GM12878 (cell line): ENCODE measurements around the gene TULP1. TPM values are rescaled to one million over a fixed set of nuclear protein-coding genes. Genes with fewer than 3 reads are reported as not detected.

ENCODE experiments used
- ATAC-seq: fragments of 200-7000 bp; cut with Tn5 transposase; 3 replicates; pipeline ENCODE4 v1.9.1; 2020; ENCODE audit warnings: mild to moderate bottlenecking, moderate library complexity
- BruUV-seq: library from RNA; stranded (reverse); fragments of 400-500 nt; replicated peaks from 2 replicates; lab custom pipeline; 2021; lab: Mats Ljungman, UMichigan
- CTCF ChIA-PET: fragments of 300-600 bp; sonication (Branson Sonifier 250); formaldehyde crosslinking; extraction: SDS; loops from one replicate; lab custom pipeline; 2021; ENCODE audit warnings: inconsistent platforms; lab: Yijun Ruan, JAX
- POLR2A ChIA-PET: fragments of 350-600 bp; formaldehyde crosslinking; extraction: SDS; loops from one replicate; lab custom pipeline; 2021; ENCODE audit warnings: inconsistent platforms; lab: Charles Lee
- RAD21 ChIA-PET: fragments of 300-600 bp; sonication (Branson Sonifier 250); formaldehyde crosslinking; loops from one replicate; lab custom pipeline; 2023; ENCODE audit warnings: antibody characterized with exemption; ENCODE audit not compliant: unreplicated experiment; lab: Charles Lee
- SMC1A ChIA-PET: fragments of 300-600 bp; sonication (Branson Sonifier 250); formaldehyde crosslinking; loops from one replicate; lab custom pipeline; 2023; ENCODE audit not compliant: unreplicated experiment, uncharacterized antibody; lab: Charles Lee
- DNase-seq: peaks from one replicate; pipeline ENCODE4 v3.0.0-alpha.2; 2011; ENCODE audit warnings: low read depth, low spot score
- FAIRE-seq: peaks from 3 replicates; lab custom pipeline; 2011; peaks lifted over from hg19 to GRCh38; lab: Jason Lieb, UNC
- H2AFZ ChIP-seq: 2 replicates; pipeline ENCODE4 v1.6.0; 2011; ENCODE audit warnings: low read depth, low read length, control low read depth; ENCODE audit not compliant: control insufficient read depth
- H3K27ac ChIP-seq: 2 replicates; pipeline ENCODE4 v1.5.1; 2011; ENCODE audit warnings: control low read depth; ENCODE audit not compliant: control insufficient read depth, insufficient read depth
- H3K27me3 ChIP-seq, 2 experiments: replicated peaks in 1 of 2; 2 replicates each; pipeline versions ENCODE4 v1.6.0 to v1.6.1; 2011; ENCODE audit warnings: low read length in 1 of 2; ENCODE audit not compliant: control insufficient read depth in 2 of 2, insufficient read depth in 2 of 2
- H3K36me3 ChIP-seq, 2 experiments: 2 replicates each; pipeline ENCODE4 v1.5.1; 2011; ENCODE audit warnings: low read length in 1 of 2; ENCODE audit not compliant: control insufficient read depth in 2 of 2, insufficient read depth in 2 of 2
- H3K4me1 ChIP-seq: 2 replicates; pipeline ENCODE4 v1.6.1; 2011; ENCODE audit warnings: mild to moderate bottlenecking, low read length, moderate library complexity, mixed read lengths; ENCODE audit not compliant: control insufficient read depth, insufficient read depth
- H3K4me2 ChIP-seq: 2 replicates; pipeline ENCODE4 v1.6.0; 2011; ENCODE audit warnings: control low read depth; ENCODE audit not compliant: control insufficient read depth, insufficient read depth
- H3K4me3 ChIP-seq: fragments of 200-600 bp; sonication (generic); 2 replicates; pipeline ENCODE4 v1.5.1; 2016
- H3K79me2 ChIP-seq: 2 replicates; pipeline ENCODE4 v1.6.0; 2011; ENCODE audit warnings: low read length; ENCODE audit not compliant: control insufficient read depth, insufficient read depth
- H3K9ac ChIP-seq: 2 replicates; pipeline ENCODE4 v1.8.0; 2011; ENCODE audit warnings: low read length, control low read depth, mixed read lengths; ENCODE audit not compliant: control insufficient read depth, insufficient read depth
- H3K9me3 ChIP-seq: replicated peaks from 3 replicates; pipeline ENCODE4 v1.5.1; 2011; ENCODE audit warnings: mild to moderate bottlenecking, low read length; ENCODE audit not compliant: control insufficient read depth, insufficient read depth
- H4K20me1 ChIP-seq: 2 replicates; pipeline ENCODE4 v1.6.0; 2011; ENCODE audit not compliant: control insufficient read depth, insufficient read depth
- BCL3 ChIP-seq: IDR thresholded peaks from 2 replicates; pipeline ENCODE4 v1.6.1; 2011; ENCODE audit warnings: borderline replicate concordance, low read depth, mild to moderate bottlenecking, moderate library complexity, low read length; ENCODE audit not compliant: insufficient read depth, poor library complexity, severe bottlenecking
- BMI1 ChIP-seq: fragments of 450-650 bp; IDR thresholded peaks from 2 replicates; pipeline ENCODE4 v1.6.1; 2016; ENCODE audit warnings: mild to moderate bottlenecking, moderate library complexity, borderline replicate concordance
- CEBPB ChIP-seq, 2 experiments: fragments of 150-350 bp in 1 of 2; IDR thresholded peaks; 2 replicates each; pipeline ENCODE4 v1.6.1; 2012 to 2014; ENCODE audit warnings: low read depth in 2 of 2, low read length in 2 of 2, borderline replicate concordance in 1 of 2, inconsistent platforms in 1 of 2
- GABPA ChIP-seq: IDR thresholded peaks from 2 replicates; pipeline ENCODE4 v1.6.1; 2014; ENCODE audit warnings: antibody characterized with exemption, low read depth, mild to moderate bottlenecking, inconsistent platforms
- RELA ChIP-seq: fragments of 450-650 bp; IDR thresholded peaks from 2 replicates; pipeline ENCODE4 v1.8.0; 2014; ENCODE audit warnings: borderline replicate concordance; ENCODE audit not compliant: partially characterized antibody
- ZBED1 ChIP-seq: IDR thresholded peaks from 2 replicates; pipeline ENCODE4 v1.6.1; 2016; ENCODE audit warnings: borderline replicate concordance
- ZNF274 ChIP-seq: IDR thresholded peaks from one replicate; pipeline ENCODE4 v1.8.0; 2011; ENCODE audit not compliant: insufficient read length, insufficient read depth
- WGBS: methylation state at CpG from one replicate; pipeline ENCODE4 v1.1.6; 2016; ENCODE audit warnings: low lambda C conversion rate; ENCODE audit not compliant: insufficient replicate concordance, insufficient coverage; ENCODE audit errors: missing lambda C conversion rate; 5-methylcytosine and 5-hydroxymethylcytosine counted together
- in situ Hi-C: fragments of 300-500 bp; cut with MboI; formaldehyde crosslinking; loops from 9 replicates; pipeline ENCODE4 v1.14.3; 2018; ENCODE audit warnings: mixed read lengths
- intact Hi-C: fragments of 100-400 bp; cut with micrococcal nuclease; formaldehyde crosslinking; loops from one replicate; pipeline ENCODE4 v1.14.2; 2022; ENCODE audit not compliant: unreplicated experiment
- polyA plus RNA-seq, 11 experiments: library from polyadenylated mRNA; depleted of rRNA in 4 of 11; unstranded in 6 of 11; stranded (reverse) in 5 of 11; fragments of >200 nt; fragmentation: Nextera tagmentation in 4 of 11; fragmentation: Illumina TruSeq in 1 of 11; extraction: Ambion mirVana in 4 of 11; extraction: Trizol in 1 of 11; gene quantifications; 1 replicate in 1 of 11; 2 replicates in 10 of 11; pipeline versions ENCODE4 v1.2.1 to v1.2.3, GENCODE V29; 2011 to 2016; ENCODE audit warnings: inconsistent platforms in 2 of 11, missing spikeins in 2 of 11, low read depth in 1 of 11
- total RNA-seq, 4 experiments: library from RNA; depleted of rRNA in 3 of 4; stranded (reverse); fragments of >200 nt in 3 of 4; fragmentation: Illumina TruSeq in 1 of 4; extraction: Trizol in 1 of 4; gene quantifications; 2 replicates each; pipeline versions ENCODE4 v1.2.1 to v1.2.3, GENCODE V29; 2013 to 2021
- TF ChIP-seq, protein P1 (sequence below): fragments of 150-350 bp; IDR thresholded peaks from 2 replicates; pipeline ENCODE4 v1.6.1; 2014; ENCODE audit warnings: mild to moderate bottlenecking, low read depth, low read length

The TULP1 gene
- total and polyA plus RNA-seq, 10 of the 15 experiments (the other 5 are each of a cell fraction or from before 2014, with no cell fraction given): not detected

- H3K4me2 ChIP-seq: no peak overlapping the region
- CTCF ChIA-PET: interaction anchor here (1.2 to 2.3 kb wide), 2 partner anchors 12 to 179 kb away, joined by 4 to 6 read pairs; no protein-coding TSS in a partner anchor
- TF ChIP-seq CEBPB (IDR thresholded peaks at IDR 0.05; ENCODE audit: borderline replicate concordance in 1 of 2, low read depth in 2 of 2, low read length in 2 of 2) (no peak), ZNF274 (no peak), BCL3 (no peak), BMI1 (no peak), RELA (no peak), ZBED1 (no peak), GABPA (no peak)
- TF ChIP-seq, protein P1, sequence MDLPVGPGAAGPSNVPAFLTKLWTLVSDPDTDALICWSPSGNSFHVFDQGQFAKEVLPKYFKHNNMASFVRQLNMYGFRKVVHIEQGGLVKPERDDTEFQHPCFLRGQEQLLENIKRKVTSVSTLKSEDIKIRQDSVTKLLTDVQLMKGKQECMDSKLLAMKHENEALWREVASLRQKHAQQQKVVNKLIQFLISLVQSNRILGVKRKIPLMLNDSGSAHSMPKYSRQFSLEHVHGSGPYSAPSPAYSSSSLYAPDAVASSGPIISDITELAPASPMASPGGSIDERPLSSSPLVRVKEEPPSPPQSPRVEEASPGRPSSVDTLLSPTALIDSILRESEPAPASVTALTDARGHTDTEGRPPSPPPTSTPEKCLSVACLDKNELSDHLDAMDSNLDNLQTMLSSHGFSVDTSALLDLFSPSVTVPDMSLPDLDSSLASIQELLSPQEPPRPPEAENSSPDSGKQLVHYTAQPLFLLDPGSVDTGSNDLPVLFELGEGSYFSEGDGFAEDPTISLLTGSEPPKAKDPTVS: no peak
- TF ChIP-seq, all 136 proteins: peak for 0
- no peaks in the 10 kb centered on the region for H3K79me2 ChIP-seq
- no peak overlapping the region for H2AFZ ChIP-seq
- H3K4me3 ChIP-seq: no peak overlapping the region
- H3K36me3 ChIP-seq: no peaks in the 10 kb centered on the region
- intact Hi-C loops (no loop called here), in situ Hi-C loops (no loop called here)
- no peaks in the 10 kb centered on the region for H3K9me3 ChIP-seq
- H3K9ac ChIP-seq: no peak overlapping the region
- 76% methylated on average over 6 of the region's 6 CpGs for WGBS
- no peak overlapping the region for H3K27ac ChIP-seq
- FAIRE-seq (no peak), DNase-seq (no peak), ATAC-seq (no peak)
- RAD21 ChIA-PET: no interaction called here
- no peaks in the 10 kb centered on the region for H3K27me3 ChIP-seq
- SMC1A ChIA-PET: no interaction called here
- POLR2A ChIA-PET: no interaction called here
- H3K4me1 ChIP-seq: no peaks in the 10 kb centered on the region
- no peaks in the 10 kb centered on the region for H4K20me1 ChIP-seq
- no TSS peak for BruUV-seq
Observed at GRCh38 chr6:35557239-35557638, 44.5 kb upstream of the TULP1 start.
